ENCODE measurements around the gene NXT2. TPM values are rescaled to one million over a fixed set of nuclear protein-coding genes. Genes with fewer than 3 reads are reported as not detected.

The NXT2 gene
- total RNA-seq, 1 experiment from 2014 or later, result 37.6 TPM

Other genes starting within 250 kb of the NXT2 start
- 0.09 TPM in 1 of 2 replicates, not detected in the other for gene GUCY2F, start 54.8 kb upstream of the NXT2 start, total RNA-seq (2014; rRNA removed; shearing (Covaris generic))
- 0.32 TPM in 2 replicates for gene KCNE5, start 88.3 kb downstream of the NXT2 start, total RNA-seq (2014; rRNA removed; shearing (Covaris generic))
- 58.4 and 64.4 TPM in 2 replicates for gene ACSL4, start 196.4 kb downstream of the NXT2 start, total RNA-seq (2014; rRNA removed; shearing (Covaris generic))

Measured in NCI-H460 (cell line).